GM18867 (cell line): ENCODE results near the gene ABHD1.

Source experiments
- ATAC-seq: cut with Tn5 transposase; IDR thresholded peaks from one replicate; pipeline ENCODE4 v1.9.1; 2021; ENCODE audit warnings: mild to moderate bottlenecking, moderate library complexity; ENCODE audit not compliant: unreplicated experiment

ABHD1 gene

GRCh38 chr2:27086724-27087593 lies 36.7 kb upstream of the ABHD1 start, which contains the start of gene KHK:
Gene KHK (plus strand): TSS chr2:27086772. CDS start chr2:27087260, 488 bp downstream.
- ATAC-seq, result peak; percentile 6

GRCh38 chr2:27087823-27088410 lies 35.7 kb upstream of the ABHD1 start:
- ATAC-seq, result no peak

DNA sequence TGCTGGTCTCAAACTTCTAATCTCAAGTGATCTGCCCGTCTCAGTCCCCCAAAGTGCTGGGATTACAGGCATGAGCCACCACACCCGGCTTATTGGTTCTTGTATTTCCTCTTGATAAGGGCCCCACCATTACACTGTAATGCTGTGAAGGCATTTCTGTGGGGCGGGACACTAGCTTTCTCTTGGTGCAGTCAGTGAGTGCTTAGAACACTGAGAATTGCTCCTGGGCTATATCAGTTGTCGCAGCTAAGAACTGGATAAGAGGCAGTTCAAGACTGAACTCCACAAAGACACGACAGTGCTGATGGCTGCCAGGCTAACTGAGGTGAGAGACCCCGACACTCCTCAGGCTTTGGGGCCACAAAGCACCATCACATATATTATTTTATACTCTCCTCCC lies 35.0 kb upstream of the ABHD1 start:
- no peak for ATAC-seq

GRCh38 chr2:27089111-27089954 lies 34.3 kb upstream of the ABHD1 start:
- no peak for ATAC-seq

GRCh38 chr2:27091746-27092695 lies 31.6 kb upstream of the ABHD1 start:
- no peak for ATAC-seq

- no peak for ATAC-seq
Measured at GRCh38 chr2:27092696-27093429, 30.8 kb upstream of the ABHD1 start.

DNA sequence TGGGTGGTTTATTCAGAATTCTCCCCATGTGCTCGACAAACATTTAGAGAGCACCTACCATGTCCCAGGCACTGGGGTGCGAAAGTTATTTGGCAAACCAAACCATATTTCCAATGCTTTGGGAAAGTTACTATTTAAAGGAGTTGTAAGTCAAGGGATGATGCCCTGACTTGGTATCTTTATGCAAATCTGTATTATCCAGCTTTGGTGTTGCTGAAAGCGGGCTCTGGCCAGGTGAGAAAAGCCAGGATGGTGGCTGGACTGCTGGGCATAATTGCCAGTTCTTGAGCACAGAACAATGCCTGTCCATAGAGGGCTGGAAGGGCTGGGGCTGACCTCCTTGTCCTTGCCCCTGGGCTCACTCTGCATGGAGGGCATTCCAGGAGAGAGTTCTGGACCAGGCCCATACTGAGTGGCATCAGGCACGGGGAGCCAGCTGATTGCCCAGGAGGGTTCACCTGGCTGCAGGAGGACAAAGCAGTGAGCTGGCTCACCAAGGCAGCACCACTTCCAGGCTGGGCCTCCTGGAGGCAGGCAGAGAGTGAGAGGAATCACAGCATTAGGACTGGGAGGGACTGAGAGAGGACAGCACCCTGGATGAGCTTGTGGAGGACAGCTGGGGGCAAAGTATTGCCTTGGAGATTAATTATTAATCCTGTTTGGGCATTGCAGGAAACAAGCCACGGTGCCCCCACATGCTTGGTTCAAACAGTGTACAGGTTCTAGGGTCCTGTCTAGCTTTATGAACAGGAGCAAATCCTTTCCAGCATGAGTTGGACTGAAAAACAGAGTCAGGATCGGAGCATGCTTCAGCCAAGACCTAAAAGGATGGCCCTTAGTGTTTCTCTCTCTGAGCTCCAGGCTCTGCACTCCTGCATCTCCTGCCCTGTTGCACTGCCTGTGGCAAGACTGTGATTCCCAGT lies 29.9 kb upstream of the ABHD1 start:
- no peak for ATAC-seq

- no peak for ATAC-seq
Measured at GRCh38 chr2:27094353-27094984, 29.1 kb upstream of the ABHD1 start.

GRCh38 chr2:27095427-27095744 lies 28.2 kb upstream of the ABHD1 start:
- no peak for ATAC-seq

DNA sequence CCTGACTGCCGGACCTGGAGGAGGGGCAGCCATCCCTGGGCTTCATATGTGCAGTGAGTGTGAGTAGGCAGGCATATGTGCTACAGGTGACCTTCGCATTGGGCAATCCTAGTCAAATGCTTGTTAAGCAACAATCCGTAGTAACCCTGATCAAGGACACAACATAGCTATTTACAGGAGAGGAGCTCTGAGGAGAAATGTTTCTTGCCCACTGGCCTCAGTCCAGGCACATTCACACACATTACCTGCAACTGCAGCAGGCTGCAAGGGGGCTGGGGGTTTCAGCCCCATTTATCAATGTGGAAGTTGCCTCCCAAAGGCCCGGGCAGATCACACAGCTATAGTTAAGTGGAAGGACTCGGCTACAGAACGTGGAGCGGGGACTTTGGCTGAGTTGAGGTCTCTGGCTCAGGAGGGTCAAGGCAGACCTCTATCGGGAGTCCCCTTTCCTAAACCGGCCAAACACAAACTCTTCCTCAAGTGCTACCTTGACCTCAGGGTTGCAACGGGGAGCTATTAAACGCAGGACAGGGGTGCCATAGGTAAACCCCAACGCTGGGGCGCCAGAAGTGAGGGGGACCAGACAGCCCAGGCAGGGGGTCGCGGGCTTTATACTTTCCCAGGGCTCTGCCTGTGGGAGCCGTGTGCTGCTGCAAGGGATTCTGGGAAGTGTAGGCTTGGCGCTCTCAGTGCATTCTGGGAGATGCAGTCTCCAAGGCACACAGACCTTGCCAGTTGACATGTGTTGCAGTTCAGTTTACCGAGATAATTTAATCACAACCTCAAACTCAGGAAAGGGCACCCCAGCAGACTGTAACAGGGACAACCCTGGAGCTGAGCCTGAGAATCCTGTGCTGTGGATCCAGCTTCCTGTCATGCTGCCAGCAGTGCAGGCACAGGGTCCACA lies 27.6 kb upstream of the ABHD1 start:
- ATAC-seq, result no peak

GRCh38 chr2:27096748-27097297 lies 26.8 kb upstream of the ABHD1 start:
- no peak for ATAC-seq

DNA sequence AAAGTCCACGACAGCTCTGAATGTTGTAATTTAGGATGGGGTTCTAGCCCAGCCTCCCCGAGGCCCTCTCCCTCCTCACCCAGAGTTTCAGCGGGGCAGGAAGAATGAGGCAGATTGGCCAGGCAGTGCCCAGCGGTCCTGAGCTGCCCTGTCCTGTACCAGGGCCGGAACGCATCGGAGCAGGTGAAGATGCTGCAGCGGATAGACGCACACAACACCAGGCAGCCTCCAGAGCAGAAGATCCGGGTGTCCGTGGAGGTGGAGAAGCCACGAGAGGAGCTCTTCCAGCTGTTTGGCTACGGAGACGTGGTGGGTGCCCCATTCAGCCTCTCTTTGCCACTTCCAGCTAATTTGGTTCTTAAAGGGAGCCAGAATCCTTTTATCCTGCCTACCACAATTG lies 26.3 kb upstream of the ABHD1 start:
- ATAC-seq, result no peak

DNA sequence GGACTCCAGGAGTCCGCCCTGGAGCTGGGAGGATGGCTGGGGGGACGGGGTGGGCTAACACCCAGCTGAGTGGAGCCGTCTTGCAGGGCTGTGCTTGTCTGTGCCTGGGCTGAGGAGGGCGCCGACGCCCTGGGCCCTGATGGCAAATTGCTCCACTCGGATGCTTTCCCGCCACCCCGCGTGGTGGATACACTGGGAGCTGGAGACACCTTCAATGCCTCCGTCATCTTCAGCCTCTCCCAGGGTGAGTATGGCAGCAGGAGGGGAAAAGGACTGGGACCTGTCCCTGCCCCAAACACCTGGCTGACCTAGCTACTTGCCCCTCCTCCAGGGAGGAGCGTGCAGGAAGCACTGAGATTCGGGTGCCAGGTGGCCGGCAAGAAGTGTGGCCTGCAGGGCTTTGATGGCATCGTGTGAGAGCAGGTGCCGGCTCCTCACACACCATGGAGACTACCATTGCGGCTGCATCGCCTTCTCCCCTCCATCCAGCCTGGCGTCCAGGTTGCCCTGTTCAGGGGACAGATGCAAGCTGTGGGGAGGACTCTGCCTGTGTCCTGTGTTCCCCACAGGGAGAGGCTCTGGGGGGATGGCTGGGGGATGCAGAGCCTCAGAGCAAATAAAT lies 24.2 kb upstream of the ABHD1 start:
- no peak for ATAC-seq

DNA sequence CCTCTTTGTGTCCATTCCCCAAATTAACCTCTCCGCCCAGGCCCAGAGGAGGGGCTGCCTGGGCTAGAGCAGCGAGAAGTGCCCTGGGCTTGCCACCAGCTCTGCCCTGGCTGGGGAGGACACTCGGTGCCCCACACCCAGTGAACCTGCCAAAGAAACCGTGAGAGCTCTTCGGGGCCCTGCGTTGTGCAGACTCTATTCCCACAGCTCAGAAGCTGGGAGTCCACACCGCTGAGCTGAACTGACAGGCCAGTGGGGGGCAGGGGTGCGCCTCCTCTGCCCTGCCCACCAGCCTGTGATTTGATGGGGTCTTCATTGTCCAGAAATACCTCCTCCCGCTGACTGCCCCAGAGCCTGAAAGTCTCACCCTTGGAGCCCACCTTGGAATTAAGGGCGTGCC lies 23.6 kb upstream of the ABHD1 start:
- ATAC-seq, result no peak

- ATAC-seq, result no peak
Measured at GRCh38 chr2:27102329-27102728, 21.3 kb upstream of the ABHD1 start.

- no peak for ATAC-seq
Measured at GRCh38 chr2:27105981-27106380, 17.6 kb upstream of the ABHD1 start.

- ATAC-seq, result no peak
Measured at GRCh38 chr2:27108221-27108620, 15.4 kb upstream of the ABHD1 start.
